ENCODE measurements around the gene BUD23. TPM values are rescaled to one million over a fixed set of nuclear protein-coding genes. Genes with fewer than 3 reads are reported as not detected.

Gene BUD23
- total RNA-seq, 1 experiment from 2014 or later, result 124 TPM

GRCh38 chr7:73718438-73718881 is 35.1 kb downstream of the BUD23 start:
- H3K9me3 ChIP-seq (ENCODE audit: low read length), result no peaks in the 10 kb centered on the region
- no peak overlapping the region for H2AFZ ChIP-seq (ENCODE audit: low read length)
- TSS peak; percentile 73 for BruUV-seq (replicated peaks)
- H3K27me3 ChIP-seq (ENCODE audit: low read length), result no peaks in the 10 kb centered on the region
- H3K36me3 ChIP-seq (ENCODE audit: low read depth, low read length), result peaks cover 24% of the 10 kb centered on the region
- ChIA-PET POLR2A (ENCODE audit: unreplicated experiment) (interaction anchor here (0.6 to 4.9 kb wide), 2 partner anchors 12 to 361 kb away, joined by 4 to 90 read pairs; no protein-coding TSS in a partner anchor), CTCF (no interaction called here)
- H3K4me2 ChIP-seq (ENCODE audit: low read length), result peak overlapping the region; percentile 99
- H3K9ac ChIP-seq (ENCODE audit: low read length), result peak overlapping the region; percentile 100
- peak overlapping the region; percentile 100 for H3K27ac ChIP-seq (ENCODE audit: low read length)
- peak; percentile 3 for ATAC-seq
- peaks cover 11% of the 10 kb centered on the region for H3F3A ChIP-seq (ENCODE audit: low read length, unreplicated experiment)
- peak; percentile 38 for DNase-seq
- H3K4me1 ChIP-seq (ENCODE audit: insufficient read depth, low read length), result peaks cover 55% of the 10 kb centered on the region
- peaks cover 61% of the 10 kb centered on the region for H3K79me2 ChIP-seq (ENCODE audit: low read length)
- H4K20me1 ChIP-seq (ENCODE audit: low read length), result peaks cover 16% of the 10 kb centered on the region; the same call in 1 of the 2 replicates
- TF ChIP-seq EZH2phosphoT487 (IDR thresholded peaks at IDR 0.05; ENCODE audit: borderline replicate concordance, low read length), result no peak
- TF ChIP-seq EZH2 (IDR thresholded peaks at IDR 0.05; ENCODE audit: low read length, unreplicated experiment), result no peak
- TF ChIP-seq CTCF (conservative IDR thresholded peaks at IDR 0.05; ENCODE audit: low read depth, low read length), result no peak
- intact Hi-C loops (cut with micrococcal nuclease), result loop anchor here (2.0 to 5.0 kb wide), 2 partner anchors 14 to 51 kb away; partner anchors contain the start of gene VPS37D
- no peaks in the 10 kb centered on the region for H3K9me2 ChIP-seq (replicated peaks; ENCODE audit: low read length)
- H3K4me3 ChIP-seq (ENCODE audit: low read length), result peak overlapping the region; percentile 95

- Histone ChIP-seq H3K27ac (ENCODE audit: low read length) (peak within 1 kb of the TSS; percentile 100), H3K4me3 (ENCODE audit: low read length) (peak within 1 kb of the TSS; percentile 95), H3K27me3 (ENCODE audit: low read length) (no peaks in the 10 kb centered on the region), H3K36me3 (ENCODE audit: low read depth, low read length) (peaks cover 19% of the 10 kb centered on the region), H3F3A (ENCODE audit: low read length, unreplicated experiment) (peaks cover 11% of the 10 kb centered on the region), H3K79me2 (ENCODE audit: low read length) (peaks cover 54% of the 10 kb centered on the region), H3K4me2 (ENCODE audit: low read length) (peak within 1 kb of the TSS; percentile 99), H3K4me1 (ENCODE audit: insufficient read depth, low read length) (peaks cover 50% of the 10 kb centered on the region), H4K20me1 (ENCODE audit: low read length) (peaks cover 11% of the 10 kb centered on the region; the same call in 1 of the 2 replicates), H3K9me3 (ENCODE audit: low read length) (no peaks in the 10 kb centered on the region), H2AFZ (ENCODE audit: low read length) (no peak within 1 kb of the TSS), H3K9ac (ENCODE audit: low read length) (peak within 1 kb of the TSS; percentile 100), H3K9me2 (replicated peaks; ENCODE audit: low read length) (no peaks in the 10 kb centered on the region)
- intact Hi-C loops (cut with micrococcal nuclease), result loop anchor here (2.0 to 5.0 kb wide), 2 partner anchors 14 to 52 kb away; partner anchors contain the start of gene VPS37D
- BruUV-seq (replicated peaks), result no TSS peak
- ChIA-PET POLR2A (ENCODE audit: unreplicated experiment) (interaction anchor here (0.6 to 1.6 kb wide), 3 partner anchors 13 to 141 kb away, joined by 5 to 44 read pairs (median 10); partner anchors contain the start of gene TBL2), CTCF (no interaction called here)
- ATAC-seq (peak; percentile 9), DNase-seq (peak; percentile 73)
- no peak for TF ChIP-seq CTCF (conservative IDR thresholded peaks at IDR 0.05; ENCODE audit: low read depth, low read length)
- no peak for TF ChIP-seq EZH2 (IDR thresholded peaks at IDR 0.05; ENCODE audit: low read length, unreplicated experiment)
- TF ChIP-seq EZH2phosphoT487 (IDR thresholded peaks at IDR 0.05; ENCODE audit: borderline replicate concordance, low read length), result no peak
Observed at GRCh38 chr7:73718905-73719805, 35.8 kb downstream of the BUD23 start, which contains the start of gene STX1A. Gene STX1A (minus strand): TSS chr7:73719669. CDS start chr7:73719631, 38 bp downstream.

Data from PC-3 (cell line).